Activated naive CD4-positive, alpha-beta T cell treated with anti-CD3 and anti-CD28 coated beads, Interleukin-2, amount 50 U/mL, for 72 hours (primary cell): ENCODE measurements around the gene PHOX2A. TPM values are rescaled to one million over a fixed set of nuclear protein-coding genes. Genes with fewer than 3 reads are reported as not detected.
A peak's percentile ranks its signal among the peaks of the same experiment; 100 is the strongest.

ENCODE experiments used
- ATAC-seq, 2 donors: fragments of 150-1000 bp; cut with Tn5 transposase; 2 replicates each; pipeline ENCODE4 v1.10.0; 2021; ENCODE audit warnings: mild to moderate bottlenecking in 2 of 2, moderate library complexity in 2 of 2
- DNase-seq, 2 donors: peaks; one replicate each; pipeline ENCODE4 v3.0.0; 2021 to 2022; ENCODE audit warnings: low spot score in 2 of 2
- H3K27ac Mint-ChIP-seq, 2 donors: one replicate each; pipeline ENCODE4 v1.8.0; 2022; ENCODE audit warnings: mild to moderate bottlenecking in 2 of 2, mixed read lengths in 2 of 2
- H3K36me3 Mint-ChIP-seq, 2 donors: one replicate each; pipeline ENCODE4 v1.8.0; 2022; ENCODE audit warnings: mixed read lengths in 2 of 2
- H3K9me3 Mint-ChIP-seq, 2 donors: one replicate each; pipeline ENCODE4 v1.8.0; 2022; ENCODE audit warnings: mixed read lengths in 2 of 2
- total RNA-seq, 2 donors: library from RNA; stranded (reverse); gene quantifications; one replicate each; pipeline ENCODE4 v1.2.3, GENCODE V29; 2022

PHOX2A gene
- total RNA-seq, 2 donors from 2014 or later: not detected

DNA sequence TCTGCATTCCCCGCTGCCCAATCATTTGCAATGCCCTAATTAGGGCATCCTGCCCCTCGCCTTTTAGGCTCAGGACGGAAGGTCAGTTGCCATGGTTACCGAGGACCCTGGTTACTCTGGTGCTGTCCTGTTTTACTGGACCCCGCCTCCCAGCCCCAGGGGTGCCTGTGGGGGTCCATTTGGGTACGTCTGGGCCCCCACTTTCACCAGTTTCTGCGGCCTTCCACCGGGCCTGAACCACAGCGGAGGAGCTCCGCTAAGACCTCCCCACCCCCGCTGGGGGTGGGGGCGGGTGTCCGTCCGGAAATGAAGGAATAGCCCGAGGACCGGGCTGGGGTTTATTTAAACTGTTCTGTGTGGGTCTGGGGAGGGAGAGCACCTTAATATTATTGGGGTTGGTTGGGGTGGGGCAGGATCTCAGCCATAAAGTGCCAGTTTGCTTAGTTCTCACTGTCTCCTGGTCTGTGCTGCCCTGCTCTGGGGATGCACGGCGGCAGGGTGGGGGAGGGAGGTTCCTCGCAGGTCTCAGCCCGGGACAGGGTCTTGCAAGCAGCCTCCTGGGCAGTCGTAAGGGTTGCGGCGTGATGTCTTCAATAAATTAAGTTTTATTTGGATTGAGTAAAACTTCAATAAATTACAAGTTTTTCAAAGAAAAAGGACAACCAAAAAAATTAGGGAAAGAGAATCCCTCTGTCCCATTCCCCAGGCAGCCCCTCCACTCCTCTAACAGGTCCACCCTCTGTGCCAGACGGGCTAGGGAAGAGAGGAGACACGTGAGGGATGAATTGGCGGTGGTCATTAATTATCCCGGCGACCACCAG, 5.3 kb downstream of the PHOX2A start:
- no peak overlapping the region for H3K27ac Mint-ChIP-seq
- peaks cover 0 to 5% of the 10 kb centered on the region in 2 donors for H3K36me3 Mint-ChIP-seq
- ATAC-seq (no peak), DNase-seq (peak in 1 of 2 donors; percentile 50)
- no peaks in the 10 kb centered on the region for H3K9me3 Mint-ChIP-seq

DNA sequence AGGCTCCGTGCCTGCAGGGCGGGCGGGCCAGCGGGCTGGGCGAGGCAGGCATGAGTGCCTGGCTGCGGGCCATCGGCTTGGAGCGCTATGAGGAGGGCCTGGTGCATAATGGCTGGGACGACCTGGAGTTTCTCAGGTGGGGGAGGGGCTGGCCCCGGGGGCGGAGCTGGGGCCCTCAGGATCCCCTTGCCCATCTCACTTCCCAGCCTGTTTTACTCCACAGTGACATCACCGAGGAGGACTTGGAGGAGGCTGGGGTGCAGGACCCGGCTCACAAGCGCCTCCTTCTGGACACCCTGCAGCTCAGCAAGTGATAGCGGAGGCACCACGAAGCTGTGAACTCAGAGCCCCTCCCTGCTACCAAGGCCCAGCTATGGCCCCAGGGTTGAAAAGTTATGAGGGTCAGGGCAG, 5.9 kb downstream of the PHOX2A start:
- no peak overlapping the region for H3K27ac Mint-ChIP-seq
- ATAC-seq (peak; percentile 54 to 64), DNase-seq (peak; percentile 54 to 66)
- H3K36me3 Mint-ChIP-seq: peaks cover 0 to 5% of the 10 kb centered on the region in 2 donors
- H3K9me3 Mint-ChIP-seq: no peaks in the 10 kb centered on the region

DNA sequence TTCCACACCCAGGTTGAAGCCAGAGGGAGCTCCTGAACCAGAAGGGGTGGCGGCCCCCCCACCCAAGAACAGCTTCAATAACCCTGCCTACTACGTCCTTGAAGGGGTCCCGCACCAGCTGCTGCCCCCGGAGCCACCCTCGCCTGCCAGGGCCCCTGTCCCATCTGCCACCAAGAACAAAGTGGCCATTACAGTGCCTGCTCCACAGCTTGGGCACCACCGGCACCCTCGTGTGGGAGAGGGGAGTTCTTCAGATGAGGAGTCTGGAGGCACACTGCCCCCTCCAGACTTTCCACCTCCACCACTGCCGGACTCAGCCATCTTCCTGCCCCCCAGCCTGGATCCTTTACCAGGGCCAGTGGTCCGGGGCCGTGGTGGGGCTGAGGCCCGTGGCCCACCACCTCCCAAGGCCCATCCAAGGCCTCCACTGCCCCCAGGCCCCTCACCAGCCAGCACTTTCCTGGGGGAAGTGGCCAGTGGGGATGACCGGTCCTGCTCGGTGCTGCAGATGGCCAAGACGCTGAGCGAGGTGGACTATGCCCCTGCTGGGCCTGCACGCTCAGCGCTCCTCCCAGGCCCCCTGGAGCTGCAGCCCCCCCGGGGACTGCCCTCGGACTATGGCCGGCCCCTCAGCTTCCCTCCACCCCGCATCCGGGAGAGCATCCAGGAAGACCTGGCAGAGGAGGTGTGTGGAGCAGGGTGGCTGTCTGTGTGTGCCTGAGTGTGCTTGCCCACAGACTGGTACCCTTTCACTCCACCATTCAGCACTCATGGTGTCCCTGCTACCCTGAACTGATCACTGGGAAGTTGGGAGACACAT, 6.7 kb downstream of the PHOX2A start:
- no peak for ATAC-seq
- Mint-ChIP-seq H3K36me3 (peaks cover 0 to 5% of the 10 kb centered on the region in 2 donors), H3K27ac (no peak overlapping the region), H3K9me3 (no peaks in the 10 kb centered on the region)
- peak in 1 of 2 donors; percentile 50 for DNase-seq

DNA sequence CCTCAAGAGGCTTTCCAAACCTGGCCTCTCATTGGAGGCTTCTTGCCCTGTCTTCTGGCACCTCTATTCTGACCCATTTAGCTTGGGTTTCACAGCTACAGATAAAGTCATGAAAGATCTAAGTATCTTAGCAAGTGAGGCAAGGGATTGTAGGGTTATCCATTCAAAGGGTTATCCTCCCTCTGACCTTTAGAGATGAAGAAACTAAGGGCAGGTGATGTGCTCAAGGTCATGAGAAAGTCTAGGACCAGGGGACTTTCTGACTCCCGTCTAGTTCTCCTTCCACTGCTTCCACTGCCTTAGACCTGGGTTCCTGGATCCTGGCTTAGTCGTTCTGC, 7.2 kb downstream of the PHOX2A start:
- no peak for ATAC-seq
- no peaks in the 10 kb centered on the region for H3K9me3 Mint-ChIP-seq
- DNase-seq: no peak
- H3K36me3 Mint-ChIP-seq: peaks cover 0 to 5% of the 10 kb centered on the region in 2 donors
- H3K27ac Mint-ChIP-seq: peak overlapping the region in 1 of 2 donors; percentile 55

DNA sequence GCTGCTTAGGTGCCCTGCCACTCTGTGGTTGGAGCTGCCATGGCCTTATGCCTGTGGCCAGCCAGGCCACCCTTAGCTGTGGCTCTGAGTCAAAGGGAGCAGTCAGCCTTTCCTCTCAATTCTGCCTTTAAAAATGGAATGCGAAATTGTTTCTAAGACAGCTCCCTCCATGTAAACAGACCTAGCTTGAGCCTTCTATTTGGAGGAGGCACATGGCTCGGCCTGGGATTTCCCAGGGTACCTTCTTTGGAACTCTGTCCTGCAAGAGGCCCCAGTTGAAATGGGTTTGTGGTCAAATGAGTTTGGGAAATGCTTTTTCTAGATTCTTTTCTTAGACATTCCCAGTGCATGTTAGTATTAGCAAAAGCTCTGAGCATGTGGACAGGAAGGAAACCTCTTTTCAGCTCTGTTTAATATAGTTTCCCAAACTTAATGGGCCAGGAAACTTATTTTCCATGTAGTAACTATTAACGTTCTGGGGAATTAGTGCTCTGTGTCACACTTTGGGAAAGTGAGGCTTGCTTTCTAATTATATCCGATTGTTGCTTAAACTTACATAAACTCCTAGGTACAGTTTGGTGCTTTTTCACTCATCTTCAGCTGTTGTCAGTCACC, 7.8 kb downstream of the PHOX2A start:
- H3K27ac Mint-ChIP-seq: peak overlapping the region in 1 of 2 donors; percentile 55
- ATAC-seq: no peak
- DNase-seq: peak in 1 of 2 donors; percentile 13
- no peaks in the 10 kb centered on the region for H3K9me3 Mint-ChIP-seq
- peaks cover 0 to 5% of the 10 kb centered on the region in 2 donors for H3K36me3 Mint-ChIP-seq

DNA sequence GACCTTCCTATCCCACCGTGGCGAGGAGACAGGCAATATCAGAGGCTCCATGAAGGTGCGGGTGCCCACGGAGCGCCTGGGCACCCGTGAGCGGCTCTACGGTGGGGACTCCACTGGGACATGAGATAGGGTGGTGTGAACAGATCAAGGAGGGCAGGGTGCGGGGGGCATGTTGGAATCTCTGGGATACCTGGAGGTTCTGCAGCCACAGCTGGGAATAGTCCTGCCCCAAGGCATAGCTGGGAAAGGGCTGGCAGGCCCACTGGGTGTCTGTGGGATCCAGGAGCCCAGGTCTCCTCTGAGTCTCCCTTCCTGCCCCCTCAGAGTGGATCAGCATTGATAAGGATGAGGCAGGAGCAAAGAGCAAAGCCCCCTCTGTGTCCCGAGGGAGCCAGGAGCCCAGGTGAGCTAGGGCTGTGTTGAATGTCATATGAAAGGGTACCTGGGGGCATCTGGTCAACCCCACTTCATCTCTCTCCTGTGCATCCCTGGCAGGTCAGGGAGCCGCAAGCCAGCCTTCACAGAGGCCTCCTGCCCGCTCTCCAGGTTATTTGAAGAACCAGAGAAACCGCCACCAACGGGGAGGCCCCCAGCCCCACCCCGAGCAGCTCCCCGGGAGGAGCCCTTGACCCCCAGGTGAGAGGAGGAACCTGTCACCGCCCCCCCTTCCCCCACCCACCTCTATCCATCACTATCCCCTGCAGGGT, 8.5 kb downstream of the PHOX2A start:
- Mint-ChIP-seq H3K27ac (no peak overlapping the region), H3K36me3 (peaks cover 0 to 4% of the 10 kb centered on the region in 2 donors), H3K9me3 (no peaks in the 10 kb centered on the region)
- ATAC-seq: no peak
- peak in 1 of 2 donors; percentile 39 for DNase-seq

DNA sequence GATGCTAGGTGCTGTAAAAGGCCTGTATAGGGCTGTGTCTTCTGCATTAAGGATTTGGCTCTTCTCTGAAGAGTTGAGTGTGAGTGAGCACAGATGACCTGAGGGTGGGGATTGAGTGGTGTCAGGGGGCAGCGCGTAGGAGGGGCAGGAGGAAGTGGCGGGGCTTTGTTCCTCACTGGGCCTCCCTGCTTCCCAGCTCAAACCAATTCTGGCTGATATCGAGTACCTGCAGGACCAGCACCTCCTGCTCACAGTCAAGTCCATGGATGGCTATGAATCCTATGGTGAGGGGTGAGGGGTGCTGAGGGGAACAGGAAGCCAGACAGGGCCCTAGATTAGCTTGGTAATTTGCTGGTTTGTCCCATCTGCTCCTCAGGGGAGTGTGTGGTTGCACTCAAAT, 9.1 kb downstream of the PHOX2A start:
- Mint-ChIP-seq H3K36me3 (no peaks in the 10 kb centered on the region), H3K9me3 (no peaks in the 10 kb centered on the region), H3K27ac (no peak overlapping the region)
- ATAC-seq (no peak), DNase-seq (no peak)

DNA sequence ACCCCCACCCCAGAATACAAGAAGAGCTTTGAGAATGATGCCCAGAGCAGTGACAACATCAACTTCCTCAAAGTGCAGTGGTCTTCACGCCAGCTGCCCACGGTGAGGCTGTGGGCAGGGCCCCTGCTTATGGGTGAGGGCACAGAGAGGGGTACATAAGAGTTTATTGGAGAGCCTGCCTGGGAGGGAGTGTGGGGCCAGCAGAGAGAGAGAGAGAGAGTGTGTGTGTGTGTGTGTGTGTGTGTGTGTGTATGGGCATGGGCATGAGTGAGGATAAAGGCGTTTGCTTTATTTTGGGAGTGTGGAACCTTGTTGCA, 9.5 kb downstream of the PHOX2A start:
- Mint-ChIP-seq H3K9me3 (no peaks in the 10 kb centered on the region), H3K27ac (peak overlapping the region in 1 of 2 donors; percentile 24), H3K36me3 (no peaks in the 10 kb centered on the region)
- DNase-seq: no peak
- ATAC-seq: no peak

DNA sequence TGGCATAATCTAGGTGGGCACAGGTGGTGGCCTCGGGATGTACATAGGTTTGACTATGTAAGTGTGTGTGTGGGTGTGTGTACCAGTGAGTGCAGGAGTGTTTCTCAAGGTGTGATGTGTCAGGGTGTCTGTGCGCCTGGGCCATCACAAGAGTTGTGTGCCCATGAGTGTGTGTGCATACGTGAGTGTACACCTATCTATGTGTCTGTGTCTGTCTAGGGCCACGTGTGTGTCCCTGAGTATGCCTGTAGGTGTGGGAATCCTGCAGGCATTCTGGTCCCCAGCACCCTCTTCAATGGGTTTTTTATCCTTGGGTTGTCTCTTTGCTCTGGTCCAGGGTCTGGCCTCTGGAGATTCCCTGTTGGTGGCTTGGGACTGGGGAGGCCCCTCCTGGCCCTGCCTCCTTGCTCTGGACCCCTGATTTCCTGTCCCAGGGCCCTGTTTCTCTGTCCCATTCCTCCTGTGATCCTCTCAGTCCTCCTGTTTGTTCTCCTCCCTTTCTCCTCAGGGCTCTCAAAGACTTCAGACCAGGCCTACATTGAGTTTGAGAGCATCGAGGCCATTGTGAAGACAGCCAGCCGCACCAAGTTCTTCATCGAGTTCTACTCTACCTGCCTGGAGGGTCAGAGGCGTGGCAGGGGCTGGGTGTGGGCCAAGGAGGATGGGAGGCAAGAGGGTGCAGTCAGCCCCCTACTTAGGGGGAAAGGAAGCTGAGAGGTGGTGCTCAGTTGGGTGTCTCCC, 10.0 kb downstream of the PHOX2A start:
- Mint-ChIP-seq H3K36me3 (no peaks in the 10 kb centered on the region), H3K27ac (peak overlapping the region in 1 of 2 donors; percentile 24), H3K9me3 (no peaks in the 10 kb centered on the region)
- ATAC-seq: no peak
- DNase-seq: peak in 1 of 2 donors; percentile 35

DNA sequence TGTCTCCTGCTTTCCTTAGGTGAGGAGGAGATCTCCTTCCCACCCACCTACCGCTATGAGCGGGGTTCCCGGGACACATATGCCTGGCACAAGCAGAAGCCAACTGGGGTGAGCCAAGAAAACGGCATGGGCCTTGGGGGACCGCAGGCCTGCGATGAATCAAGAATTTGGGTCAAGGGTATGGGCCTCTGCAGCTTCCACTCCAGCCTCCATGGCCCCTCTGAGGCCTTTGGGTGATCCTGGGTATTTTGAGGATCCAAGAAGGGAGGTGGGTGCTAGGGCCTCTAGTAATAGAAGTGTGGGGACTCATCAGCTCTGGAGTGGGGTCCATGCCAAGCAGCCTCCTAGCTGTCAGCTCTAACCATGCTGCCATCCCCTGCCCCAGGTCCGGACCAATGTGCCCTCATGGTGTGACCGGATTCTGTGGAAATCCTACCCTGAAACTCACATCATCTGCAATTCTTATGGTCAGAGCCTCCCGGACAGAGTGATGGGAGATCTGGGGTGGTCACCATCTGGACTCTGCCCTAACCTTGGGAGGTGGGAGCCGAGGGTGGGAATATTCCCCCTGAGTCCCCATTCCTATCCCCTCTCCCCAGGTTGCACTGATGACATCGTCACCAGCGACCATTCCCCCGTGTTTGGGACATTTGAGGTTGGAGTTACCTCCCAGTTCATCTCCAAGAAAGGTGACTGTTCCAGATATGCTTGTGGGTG, 10.8 kb downstream of the PHOX2A start:
- no peak for ATAC-seq
- no peak overlapping the region for H3K27ac Mint-ChIP-seq
- no peaks in the 10 kb centered on the region for H3K9me3 Mint-ChIP-seq
- peak in 1 of 2 donors; percentile 34 for DNase-seq
- no peaks in the 10 kb centered on the region for H3K36me3 Mint-ChIP-seq

DNA sequence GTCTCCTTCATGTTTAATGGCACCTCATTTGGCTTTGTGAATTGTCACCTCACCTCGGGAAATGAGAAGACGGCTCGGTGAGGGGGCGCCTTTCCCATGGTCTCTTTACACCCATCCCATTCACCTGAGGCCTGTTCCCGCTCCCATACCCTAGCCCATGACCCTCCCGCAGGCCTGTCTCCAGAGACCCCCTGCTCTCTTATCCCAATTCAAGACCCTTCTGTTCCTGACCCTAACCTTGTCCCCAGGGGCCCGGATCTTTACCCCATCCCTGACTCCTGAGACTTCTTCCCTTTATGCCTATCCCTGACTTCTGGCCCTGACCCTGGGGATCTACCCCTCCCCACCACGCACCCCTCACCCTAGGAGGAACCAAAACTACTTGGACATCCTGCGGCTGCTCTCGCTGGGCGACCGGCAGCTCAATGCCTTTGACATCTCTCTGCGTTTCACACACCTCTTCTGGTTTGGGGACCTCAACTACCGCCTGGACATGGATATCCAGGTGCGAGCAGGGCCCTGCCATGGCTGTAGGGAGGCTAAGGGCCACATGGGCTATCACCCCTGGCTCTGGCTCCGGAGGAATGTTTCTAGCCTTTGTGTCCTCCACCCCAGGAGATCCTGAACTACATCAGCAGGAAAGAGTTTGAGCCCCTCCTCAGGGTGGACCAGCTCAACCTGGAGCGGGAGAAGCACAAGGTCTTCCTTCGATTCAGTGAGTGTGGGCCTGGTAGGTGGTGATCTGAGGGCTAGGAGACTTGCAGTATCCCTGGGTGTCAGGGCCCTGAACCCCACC, 11.5 kb downstream of the PHOX2A start:
- H3K27ac Mint-ChIP-seq: peak overlapping the region in 1 of 2 donors; percentile 78
- no peaks in the 10 kb centered on the region for H3K36me3 Mint-ChIP-seq
- ATAC-seq (no peak), DNase-seq (peak in 1 of 2 donors; percentile 46)
- no peaks in the 10 kb centered on the region for H3K9me3 Mint-ChIP-seq

DNA sequence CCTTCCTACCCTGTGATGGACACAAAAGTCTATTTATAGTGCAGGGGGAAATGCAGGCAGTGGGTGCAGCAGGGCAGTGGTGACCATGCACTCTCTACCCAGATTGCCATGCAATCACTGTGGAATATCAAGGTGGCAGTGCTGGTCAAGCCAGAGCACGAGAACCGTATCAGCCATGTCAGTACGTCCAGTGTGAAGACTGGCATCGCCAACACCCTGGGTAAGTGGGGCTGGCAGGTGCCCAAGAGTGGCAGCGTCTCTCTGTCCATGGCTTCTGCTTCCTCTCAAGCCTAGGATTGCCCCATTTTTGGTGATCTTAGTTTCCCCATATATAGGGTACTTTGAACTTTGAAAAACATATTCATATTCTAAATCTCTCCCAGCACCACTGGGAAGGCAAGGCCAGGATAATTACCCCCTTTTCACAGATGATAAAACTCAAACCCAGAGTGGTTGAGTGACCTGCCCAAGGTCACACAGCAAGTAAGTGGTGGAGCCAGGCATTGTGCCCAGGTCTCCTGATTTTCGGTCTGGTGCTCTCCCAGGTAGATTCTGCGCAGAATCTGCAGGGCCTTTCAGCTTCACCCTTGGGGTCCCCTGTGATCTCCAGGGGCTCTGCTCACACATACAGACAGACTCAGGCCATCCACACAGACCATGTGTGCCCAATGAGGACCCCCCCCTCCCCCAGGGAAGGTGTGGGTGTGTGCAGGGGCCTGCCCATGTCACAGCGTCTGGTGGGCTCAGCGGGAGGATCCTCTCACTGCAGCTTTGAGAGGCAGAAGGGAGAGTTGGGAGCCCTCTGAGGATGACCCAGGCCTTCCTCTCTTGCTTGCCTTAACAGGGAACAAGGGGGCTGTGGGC, 12.3 kb downstream of the PHOX2A start:
- H3K36me3 Mint-ChIP-seq: no peaks in the 10 kb centered on the region
- peak overlapping the region in 1 of 2 donors; percentile 78 for H3K27ac Mint-ChIP-seq
- H3K9me3 Mint-ChIP-seq: no peaks in the 10 kb centered on the region
- ATAC-seq (no peak), DNase-seq (peak in 1 of 2 donors; percentile 47)

DNA sequence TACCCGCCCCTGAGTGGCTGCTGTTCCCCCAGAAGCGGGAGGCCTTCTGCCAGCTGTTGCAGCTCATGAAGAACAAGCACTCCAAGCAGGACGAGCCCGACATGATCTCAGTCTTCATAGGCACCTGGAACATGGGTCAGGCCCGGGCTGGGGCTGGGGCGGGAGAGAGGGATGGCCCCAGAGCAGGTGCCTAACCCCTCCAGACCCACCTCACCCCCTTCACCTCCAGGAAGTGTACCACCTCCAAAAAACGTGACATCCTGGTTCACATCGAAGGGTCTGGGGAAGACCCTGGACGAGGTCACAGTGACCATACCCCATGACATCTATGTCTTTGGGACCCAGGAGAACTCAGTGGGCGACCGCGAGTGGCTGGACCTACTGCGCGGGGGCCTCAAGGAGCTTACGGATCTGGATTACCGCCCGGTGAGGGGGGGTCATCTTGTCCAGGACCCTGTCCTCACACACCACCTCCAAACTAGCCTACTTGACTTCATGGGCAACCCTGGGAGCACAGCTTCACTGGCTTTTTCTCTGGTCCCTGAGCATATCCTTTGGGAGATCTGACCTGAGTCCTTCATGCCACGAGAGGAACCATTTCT, 13.1 kb downstream of the PHOX2A start:
- ATAC-seq (no peak), DNase-seq (no peak)
- H3K27ac Mint-ChIP-seq: no peak overlapping the region
- H3K36me3 Mint-ChIP-seq: no peaks in the 10 kb centered on the region
- no peaks in the 10 kb centered on the region for H3K9me3 Mint-ChIP-seq
